HPDE6-E6E7 (cell line): Measurements from ENCODE around the gene USP36.
"Not testable (repeated sequence)": the region's sequence is repeated elsewhere in the genome, so short reads cannot be mapped to it uniquely, and the experiment has no call there.

Source experiments
- DNase-seq: peaks from one replicate; pipeline ENCODE4 v3.0.0; 2011; ENCODE audit warnings: missing footprints; ENCODE audit errors: extremely low spot score

Gene USP36

GRCh38 chr17:78767806-78768205, 72.8 kb downstream of the USP36 start:
- DNase-seq, result no peak

DNA sequence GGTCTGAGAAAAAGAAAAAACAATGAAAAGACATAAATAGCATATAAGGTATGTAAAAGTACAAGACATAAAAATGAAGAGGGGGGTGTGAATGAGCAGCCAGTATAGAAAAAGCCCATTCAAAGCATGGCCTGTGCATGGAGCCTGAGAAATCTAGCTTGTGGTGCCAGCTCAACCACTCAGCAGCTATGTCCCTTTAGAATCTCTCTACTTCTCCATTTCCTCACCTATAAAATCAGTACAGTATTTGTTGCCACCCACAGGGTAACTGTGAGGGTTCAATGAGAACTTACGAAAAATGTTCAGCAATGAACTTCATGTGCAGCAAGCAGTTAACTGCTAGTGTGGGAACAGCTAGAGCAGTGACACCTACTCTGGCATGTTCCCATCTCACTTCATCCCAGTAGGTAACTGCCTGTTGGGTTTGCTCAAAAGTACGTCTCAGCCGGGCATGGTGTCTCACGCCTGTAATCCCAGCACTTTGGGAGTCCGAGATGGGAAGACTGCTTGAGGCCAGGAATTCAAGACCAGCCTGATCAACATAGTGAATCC, 73.8 kb downstream of the USP36 start:
- no peak for DNase-seq

DNA sequence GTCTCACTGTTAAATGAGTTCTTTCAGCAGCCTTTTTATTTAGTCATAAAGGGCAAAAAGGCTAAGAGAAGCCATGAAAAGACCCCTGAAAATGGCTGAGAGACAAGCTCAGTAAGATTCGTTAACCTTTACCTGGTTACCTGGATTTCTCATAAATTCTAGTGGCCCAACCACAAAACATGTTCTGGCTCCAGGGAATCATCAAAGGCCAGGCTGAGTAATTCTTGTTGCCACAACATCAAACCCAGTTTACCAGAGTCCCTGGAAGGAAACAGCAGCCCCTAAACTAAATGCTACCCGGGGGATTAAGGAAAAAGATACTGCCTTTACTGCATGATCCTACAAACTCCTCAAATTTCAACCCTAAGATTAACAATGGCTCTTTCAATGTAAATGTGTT, 74.4 kb downstream of the USP36 start:
- no peak for DNase-seq

DNA sequence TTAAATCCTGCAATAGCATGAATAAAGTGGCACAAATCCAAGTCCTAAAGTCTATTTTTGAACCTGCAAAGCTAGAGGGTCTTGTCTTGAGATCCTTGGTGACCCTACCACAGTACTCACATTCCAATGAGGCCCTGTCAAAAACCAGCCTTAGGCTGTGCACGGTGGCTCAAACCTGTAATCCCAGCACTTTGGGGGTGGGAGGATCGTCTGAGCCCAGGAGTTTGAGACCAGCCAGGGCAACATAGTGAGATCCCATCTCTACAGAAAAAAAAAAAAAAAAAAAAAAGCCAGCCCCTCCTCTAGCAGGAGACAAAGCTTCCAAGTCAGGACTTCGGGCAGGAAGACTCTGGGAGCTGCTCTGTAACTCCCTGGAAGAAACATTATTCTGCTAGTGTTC, 74.8 kb downstream of the USP36 start:
- DNase-seq, result no peak

DNA sequence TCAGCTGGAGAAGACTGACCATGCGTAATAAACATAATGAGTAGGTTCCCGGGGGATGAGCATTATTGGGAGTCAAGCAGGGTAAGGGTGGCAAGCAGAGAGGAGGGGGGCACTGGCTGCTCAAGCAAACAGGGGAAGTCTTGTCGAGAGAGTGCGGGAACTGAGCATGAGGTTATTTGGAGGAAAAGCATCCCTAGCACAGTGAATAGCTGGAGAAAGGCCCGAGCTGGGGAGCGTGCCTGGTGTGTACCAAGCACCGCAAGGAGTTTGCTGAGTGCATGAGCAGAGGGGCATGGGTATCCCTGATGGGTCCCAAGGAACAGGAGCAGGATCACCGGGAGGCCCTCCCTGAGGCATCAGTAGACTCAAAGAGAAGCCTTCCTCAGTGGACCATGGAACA, 75.7 kb downstream of the USP36 start:
- DNase-seq, result no peak

GRCh38 chr17:78763561-78763960, 77.1 kb downstream of the USP36 start:
- no peak for DNase-seq

DNA sequence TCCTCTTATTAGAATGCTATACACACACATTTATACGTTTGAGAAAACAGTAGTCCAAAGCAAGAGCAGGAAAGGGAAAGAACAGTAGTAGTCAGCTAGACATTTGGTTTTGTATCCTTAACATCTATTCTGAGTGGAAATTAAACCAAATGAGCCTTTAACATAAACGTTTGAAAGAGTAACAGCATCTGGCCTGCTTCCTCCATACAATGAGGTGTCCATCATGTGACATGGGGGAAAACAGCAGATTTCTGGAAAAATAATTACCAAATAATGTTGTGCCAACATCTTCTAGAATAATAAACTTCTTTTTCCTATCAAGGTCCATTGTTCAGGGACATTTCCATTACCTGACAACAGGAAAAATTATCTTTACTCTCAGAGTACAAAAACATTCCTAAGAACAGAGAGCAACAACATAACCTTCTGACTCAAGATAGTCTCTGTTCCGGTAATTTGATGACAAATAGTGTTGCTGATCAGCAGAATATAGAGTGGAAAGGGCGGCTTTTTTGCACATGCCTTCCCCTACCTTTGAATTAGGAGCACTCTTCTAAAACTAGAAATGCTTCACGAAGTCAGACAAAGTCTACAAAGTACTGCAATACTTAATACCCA, 78.7 kb downstream of the USP36 start:
- DNase-seq, result no peak

GRCh38 chr17:78759969-78760352, 80.7 kb downstream of the USP36 start:
- no peak for DNase-seq

DNA sequence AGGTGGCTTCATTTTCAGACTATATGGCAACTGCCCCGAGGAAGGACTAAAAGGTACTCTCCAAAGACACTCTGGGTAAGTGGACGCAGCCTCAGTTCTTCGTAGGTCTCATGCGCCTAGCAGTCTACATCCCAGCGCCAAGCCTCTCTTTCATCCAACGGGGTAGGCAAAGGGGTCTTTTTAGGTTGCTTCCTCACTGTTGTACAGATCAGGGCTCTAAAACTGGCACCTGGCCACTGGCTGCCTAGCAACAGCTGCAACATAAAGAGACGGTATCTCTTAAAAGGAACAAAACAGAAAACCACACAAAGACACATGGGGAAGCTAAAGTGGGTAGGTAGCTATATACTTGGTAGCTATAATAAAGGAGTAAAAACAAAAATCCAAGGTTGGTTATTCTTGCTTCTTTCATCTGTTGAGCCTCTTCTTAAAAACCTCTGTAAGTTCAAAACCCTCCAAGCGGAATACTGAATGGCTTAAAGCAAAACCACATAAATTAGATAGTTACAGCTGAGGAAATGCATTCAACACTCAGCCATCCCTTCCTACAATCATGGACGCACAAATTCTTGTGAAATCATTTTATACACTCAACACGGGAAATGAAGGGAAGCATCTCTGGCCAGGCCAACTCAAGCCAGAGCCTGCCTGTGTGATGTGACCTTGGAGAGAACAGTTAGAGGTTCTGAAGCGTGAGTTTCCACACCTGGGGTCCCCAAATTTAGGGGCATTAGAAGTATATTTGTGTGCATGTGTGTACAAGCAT, 81.2 kb downstream of the USP36 start:
- no peak for DNase-seq

GRCh38 chr17:78753316-78754250, 87.0 kb downstream of the USP36 start:
- no peak for DNase-seq

GRCh38 chr17:78751447-78752161, 89.0 kb downstream of the USP36 start:
- no peak for DNase-seq

GRCh38 chr17:78751000-78751399, 89.6 kb downstream of the USP36 start:
- not testable (repeated sequence) for DNase-seq

DNA sequence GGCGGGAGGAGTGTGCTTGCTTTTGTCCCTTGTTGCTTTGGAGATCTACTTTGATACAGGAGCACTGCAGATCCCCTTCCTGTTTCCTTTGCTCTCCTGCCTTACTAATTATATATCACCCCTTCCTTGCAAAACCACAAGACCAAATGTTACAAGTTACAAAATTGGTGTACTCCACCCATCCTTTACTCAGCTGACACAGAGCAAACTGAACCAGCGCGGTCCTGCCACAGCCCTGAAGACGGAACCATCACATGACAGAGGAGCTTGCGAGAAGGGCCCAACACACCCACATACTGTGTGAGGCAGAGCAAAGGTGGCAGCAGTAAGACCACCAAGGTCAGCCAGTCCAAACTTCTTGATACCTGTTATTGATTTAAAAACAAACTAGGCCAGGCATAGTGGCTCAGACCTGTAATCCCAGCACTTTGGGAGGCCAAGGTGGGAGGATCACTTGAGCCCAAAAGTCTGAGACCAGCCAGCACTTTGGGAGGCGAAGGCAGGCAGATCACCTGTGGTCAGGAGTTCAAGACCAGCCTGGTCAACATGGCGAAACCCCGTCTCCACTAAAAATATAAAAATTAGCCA, 91.8 kb downstream of the USP36 start:
- DNase-seq, result no peak

- DNase-seq, result no peak
Measured at GRCh38 chr17:78748048-78748729, 92.4 kb downstream of the USP36 start.

GRCh38 chr17:78747488-78747887, 93.1 kb downstream of the USP36 start:
- no peak for DNase-seq

DNA sequence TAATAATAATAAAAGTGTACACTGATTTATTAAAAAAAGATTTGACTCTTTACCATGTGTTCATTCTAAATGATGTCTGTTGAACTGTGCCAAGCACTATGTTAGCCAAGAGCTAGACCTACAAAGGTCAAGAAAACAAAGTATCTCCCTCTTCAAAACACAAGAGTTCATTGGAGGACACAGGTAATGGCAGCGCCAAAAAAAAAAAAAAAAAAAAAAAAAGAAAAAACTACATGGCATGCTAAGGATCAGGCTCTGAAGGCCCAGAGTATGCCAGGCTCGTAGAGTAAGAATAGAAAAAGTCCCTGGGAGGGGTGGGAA, 93.7 kb downstream of the USP36 start:
- DNase-seq, result no peak

DNA sequence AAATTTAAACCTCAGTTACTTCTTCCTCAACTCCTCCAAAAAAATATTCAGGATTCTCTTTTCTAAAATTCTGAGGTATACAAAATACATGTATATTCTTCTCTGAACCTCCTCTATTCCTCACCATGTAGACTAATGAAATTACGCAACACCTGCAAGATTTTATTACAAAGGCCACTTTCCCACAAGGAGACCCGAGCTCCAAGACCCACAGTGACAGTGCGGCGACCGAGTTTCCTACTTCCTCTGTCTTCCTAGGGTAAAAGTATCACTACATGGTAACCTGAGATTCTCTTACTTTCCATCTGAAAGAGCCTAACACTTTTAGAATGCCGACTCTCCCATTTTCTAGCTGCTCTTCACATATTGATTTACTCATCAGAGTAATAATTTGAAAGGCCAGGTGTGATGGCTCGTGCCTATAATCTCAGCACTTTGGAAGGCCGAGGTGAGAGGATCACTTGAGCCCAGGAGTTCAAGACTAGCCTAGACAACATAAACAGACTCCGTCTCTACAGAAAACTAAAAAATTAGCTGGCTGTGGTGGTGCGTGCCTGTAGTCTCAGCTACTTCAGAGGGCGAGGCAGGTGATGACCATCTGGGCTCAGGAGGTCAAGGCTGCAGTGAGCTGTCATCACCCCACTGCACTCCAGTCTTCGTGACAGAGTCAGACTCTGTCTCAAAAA, 94.2 kb downstream of the USP36 start:
- DNase-seq, result no peak
